ENCODE data around the gene EXOSC9.

GRCh38 chr4:121806411-121806810 lies 5.3 kb downstream of the EXOSC9 start:
- TF ChIP-seq YY1 (IDR thresholded peaks at IDR 0.05): no peak
- no peak for TF ChIP-seq CTCF (IDR thresholded peaks at IDR 0.05; ENCODE audit: low read depth, low read length, missing input control)
- TF ChIP-seq FOXA1 (IDR thresholded peaks at IDR 0.05): no peak
- no peak for TF ChIP-seq ZBTB33 (IDR thresholded peaks at IDR 0.05)
- TF ChIP-seq HNF4A (conservative IDR thresholded peaks at IDR 0.05): no peak
- TF ChIP-seq RAD21 (IDR thresholded peaks at IDR 0.05): no peak
- no peak for TF ChIP-seq REST (IDR thresholded peaks at IDR 0.05)
- TF ChIP-seq SP1 (IDR thresholded peaks at IDR 0.05): no peak
